ENCODE data around the gene TMEM143.
A peak's percentile ranks its signal among the peaks of the same experiment; 100 is the strongest.
"Not testable (repeated sequence)": the region's sequence is repeated elsewhere in the genome, so short reads cannot be mapped to it uniquely, and the experiment has no call there.

TMEM143 gene

GRCh38 chr19:48330012-48330681 lies 33.6 kb downstream of the TMEM143 start:
- peak; percentile 74 for DNase-seq (ENCODE audit: low read depth)

DNA sequence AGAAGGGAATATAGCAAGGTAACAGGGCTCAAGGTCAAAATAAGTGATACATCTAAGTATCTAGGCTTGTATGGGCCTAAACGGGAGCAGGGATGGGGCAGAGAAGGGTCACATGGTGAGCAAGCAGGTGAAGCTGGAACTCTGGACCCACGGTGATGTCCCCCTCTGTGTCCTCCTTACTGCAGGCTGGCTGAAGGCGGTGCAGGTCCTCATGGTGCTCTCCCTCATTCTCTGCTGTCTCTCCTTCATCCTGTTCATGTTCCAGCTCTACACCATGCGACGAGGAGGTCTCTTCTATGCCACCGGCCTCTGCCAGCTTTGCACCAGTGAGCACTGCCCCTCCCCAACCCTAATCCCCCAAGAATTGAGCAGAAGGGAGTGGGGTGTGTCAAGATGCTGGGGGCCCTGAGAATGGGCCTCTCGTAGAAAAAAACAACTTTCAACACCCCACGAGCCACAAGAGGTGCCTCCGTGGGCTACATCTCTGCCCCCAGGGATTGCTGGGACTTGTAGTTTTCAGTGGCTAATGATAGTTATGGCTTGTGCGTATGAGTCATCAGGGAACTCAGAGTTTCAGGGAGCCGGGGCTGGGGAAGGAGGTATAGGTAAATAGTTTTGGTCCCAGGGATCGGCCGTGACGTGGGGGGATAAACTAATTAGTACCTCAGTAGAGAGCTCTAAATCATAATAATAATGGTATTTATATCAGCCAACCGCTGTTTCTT lies 34.4 kb downstream of the TMEM143 start:
- peak; percentile 42 for DNase-seq (ENCODE audit: low read depth)

DNA sequence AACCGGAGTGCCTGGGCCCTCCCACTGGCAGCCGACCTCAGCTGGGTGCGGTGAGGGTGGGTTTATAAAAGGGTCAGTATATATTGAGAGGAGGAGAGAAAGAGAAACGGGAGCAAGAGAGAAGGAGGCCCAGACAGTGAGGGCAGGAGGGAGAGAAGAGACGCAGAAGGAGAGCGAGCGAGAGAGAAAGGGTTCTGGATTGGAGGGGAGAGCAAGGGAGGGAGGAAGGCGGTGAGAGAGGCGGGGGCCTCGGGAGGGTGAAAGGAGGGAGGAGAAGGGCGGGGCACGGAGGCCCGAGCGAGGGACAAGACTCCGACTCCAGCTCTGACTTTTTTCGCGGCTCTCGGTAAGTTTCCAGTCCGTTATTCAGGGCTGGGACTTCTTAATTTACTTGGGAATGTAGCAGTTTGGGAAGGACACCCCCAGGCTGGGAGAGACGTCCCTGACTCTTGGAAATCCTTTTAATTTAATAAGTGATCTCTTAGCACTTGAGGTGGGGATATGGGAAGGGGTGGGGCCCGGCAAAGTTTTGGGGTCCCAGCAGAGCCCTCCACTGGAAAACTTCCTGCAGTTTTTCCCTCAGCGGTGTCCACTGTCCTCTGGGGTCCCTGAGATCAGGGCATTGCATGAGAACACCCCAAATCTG lies 38.4 kb downstream of the TMEM143 start, which contains the start of gene EMP3:
EMP3 (plus strand) TSS at position 288 of the 646 bp plus-strand sequence. CDS start 1,293 bp downstream, outside the sequence.
- peak; percentile 81 for DNase-seq (ENCODE audit: low read depth)

DNA sequence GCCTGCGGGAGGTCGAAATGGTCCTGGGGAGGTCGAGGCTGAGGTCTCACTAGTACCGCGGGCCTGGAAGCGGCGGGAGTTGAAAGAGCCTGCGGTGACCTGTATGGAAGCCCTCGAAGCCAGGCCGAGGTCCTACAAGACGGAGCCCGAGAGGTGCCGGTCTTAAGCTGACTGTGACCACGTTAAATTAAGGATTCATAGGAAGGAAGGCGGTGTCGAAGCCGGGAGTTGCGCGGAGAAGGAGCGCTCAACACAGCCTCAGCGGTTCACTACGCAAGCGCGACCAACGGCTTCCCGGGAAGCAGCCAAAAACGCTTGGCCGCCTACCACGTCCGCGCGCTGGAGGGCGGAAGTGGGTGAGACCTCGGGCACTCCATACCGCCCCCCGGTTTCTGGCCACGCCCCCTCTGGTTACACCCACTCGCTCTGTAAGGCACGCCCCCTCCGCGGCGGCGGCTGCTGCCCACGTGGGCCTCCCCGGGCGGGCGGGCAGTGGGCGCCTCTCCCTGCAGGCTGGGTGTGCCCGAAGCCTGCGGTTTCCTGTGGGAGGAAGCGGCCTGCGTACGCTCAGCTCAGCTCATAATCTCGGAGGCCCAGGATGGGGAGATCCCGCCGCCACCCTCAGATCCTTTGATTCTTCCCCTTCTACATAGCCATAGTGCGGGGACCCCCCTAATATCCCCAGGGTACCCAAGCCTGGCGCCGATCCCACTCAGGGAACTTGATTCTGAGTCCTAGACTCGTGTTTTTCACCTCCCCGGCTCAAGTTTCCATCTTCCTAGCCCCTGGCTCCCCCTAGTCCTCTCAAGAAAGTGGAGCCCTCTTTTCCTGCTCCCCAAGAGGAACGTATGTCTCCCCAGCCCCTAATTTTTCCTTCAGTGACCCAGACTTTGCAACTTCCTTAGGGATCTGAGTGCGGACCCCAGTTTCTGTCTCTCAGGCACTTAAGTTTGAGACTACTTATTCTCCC lies 41.8 kb downstream of the TMEM143 start:
- DNase-seq (ENCODE audit: low read depth), result peak; percentile 97

GRCh38 chr19:48321372-48321621 lies 42.4 kb downstream of the TMEM143 start:
- DNase-seq (ENCODE audit: low read depth), result peak; percentile 91

DNA sequence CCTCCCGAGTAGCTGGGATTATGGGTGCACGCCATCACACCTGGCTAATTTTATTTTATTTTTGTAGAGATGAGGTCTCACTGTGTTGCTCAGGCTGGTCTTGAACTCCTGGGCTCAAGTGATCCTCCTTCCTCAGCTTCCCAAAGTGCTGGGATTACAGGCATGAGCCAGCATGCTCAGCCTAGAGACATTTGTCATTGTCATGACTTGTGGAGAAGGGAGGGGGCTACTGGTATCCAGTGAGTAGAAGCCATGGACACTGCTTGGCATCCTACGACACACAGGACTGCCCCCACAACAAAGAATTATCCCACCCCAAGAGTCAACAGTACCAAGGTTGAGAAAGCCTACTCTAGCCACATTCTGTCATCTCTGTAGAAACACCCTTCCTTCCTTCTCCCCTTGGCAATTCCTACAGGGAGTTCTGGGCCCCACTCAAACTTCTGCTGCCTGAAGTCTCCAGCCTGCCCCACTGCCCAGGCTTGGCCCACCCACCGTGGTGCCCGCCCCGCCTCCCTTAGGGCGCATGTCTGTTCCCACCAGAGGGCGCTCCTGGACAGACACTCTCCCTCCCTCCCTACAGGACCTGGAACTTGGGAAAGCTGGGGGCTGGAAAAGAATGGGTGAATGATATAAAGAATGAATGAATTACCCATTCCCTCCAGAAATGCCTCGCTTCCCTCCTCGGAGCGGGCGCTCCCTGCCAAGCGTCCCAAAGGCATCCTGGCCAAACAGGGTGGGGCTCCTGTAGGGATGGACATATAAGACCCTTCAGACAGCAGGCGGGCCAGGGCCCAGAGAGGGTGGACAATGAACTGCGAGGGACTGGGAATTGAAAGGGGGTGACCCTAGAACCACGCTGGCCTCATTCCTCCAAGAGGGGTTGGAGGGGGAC lies 43.8 kb downstream of the TMEM143 start:
- peak; percentile 69 for DNase-seq (ENCODE audit: low read depth)

GRCh38 chr19:48318286-48318987 lies 45.3 kb downstream of the TMEM143 start:
- DNase-seq (ENCODE audit: low read depth), result no peak

DNA sequence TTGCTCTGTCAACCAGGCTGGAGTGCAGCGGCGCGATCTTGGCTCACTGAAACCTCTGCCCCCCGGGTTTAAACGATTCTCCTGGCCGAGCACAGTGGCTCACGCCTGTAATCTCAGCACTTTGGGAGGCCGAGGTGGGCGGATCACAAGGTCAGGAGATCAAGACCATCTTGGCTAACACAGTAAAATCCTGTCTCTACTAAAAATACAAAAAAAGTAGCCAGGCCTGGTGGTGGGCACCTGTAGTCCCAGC lies 46.1 kb downstream of the TMEM143 start:
- DNase-seq (ENCODE audit: low read depth), result not testable (repeated sequence)

GRCh38 chr19:48315712-48316111 lies 48.0 kb downstream of the TMEM143 start:
- DNase-seq (ENCODE audit: low read depth), result no peak

- no peak for DNase-seq (ENCODE audit: low read depth)
Observed at GRCh38 chr19:48311384-48311783, 52.4 kb downstream of the TMEM143 start.

- no peak for DNase-seq (ENCODE audit: low read depth)
Observed at GRCh38 chr19:48310227-48310626, 53.5 kb downstream of the TMEM143 start.

DNA sequence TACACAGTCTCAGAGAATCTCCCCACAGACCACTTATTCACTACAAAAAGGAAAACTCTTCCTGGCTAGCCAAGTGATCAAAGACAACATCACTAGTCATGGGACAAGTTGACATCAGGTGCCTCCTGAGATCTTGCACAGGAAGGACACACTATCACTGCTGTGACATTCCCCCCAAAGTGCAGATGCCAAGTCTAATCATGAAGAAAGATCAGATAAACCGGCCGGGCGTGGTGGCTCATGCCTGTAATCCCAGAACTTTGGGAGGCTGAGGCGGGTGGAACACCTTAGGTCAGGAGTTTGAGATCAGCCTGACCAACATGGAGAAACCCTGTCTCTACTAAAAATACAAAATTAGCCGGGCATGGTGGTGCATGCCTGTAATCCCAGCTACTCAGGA lies 54.0 kb downstream of the TMEM143 start:
- DNase-seq (ENCODE audit: low read depth), result not testable (repeated sequence)

DNA sequence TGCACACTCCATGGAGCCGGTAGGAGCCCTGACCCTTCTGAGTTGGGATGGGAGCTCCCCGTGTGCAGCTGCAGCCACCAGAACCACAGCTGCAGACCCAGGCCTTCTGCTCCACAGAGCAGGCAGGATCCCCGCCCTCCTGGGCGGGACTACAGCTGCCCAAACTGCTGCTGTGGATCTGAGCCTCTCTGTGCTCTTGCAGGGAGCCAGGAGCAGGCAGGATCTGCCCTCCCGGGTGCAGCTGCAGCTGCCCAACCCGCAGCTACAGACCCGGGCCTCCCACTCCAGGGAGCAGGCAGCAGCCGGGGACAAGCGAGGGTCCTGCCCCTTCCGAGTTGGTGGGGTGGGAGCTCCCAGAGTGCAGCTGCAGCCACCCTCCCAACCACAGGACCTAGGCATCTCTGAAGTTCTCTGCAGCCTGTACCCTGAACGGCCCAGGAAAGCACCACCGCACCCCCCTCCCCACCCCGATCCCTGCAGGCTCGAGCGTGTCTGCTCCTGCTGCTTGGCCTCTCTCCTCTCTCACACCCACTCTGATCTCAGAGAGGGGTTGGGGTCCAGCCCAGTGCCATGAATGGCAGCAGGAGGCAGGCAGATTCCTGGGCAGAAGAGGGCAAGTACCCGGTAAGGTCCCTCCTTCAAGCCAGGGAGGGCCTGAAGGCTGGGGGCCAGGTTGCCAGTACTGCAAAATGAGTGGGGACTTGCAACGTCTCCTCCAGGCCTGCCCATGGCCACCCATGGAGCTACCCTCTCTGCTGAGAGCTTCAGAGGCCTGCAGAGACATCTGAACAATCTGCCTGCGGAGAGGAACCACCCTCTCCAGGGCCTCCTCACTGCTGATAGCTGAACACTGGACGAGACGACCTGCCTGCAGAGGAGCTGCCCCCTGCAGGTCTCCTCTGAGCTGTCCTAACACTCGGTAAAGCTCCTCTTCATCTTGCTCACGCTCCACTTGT lies 54.8 kb downstream of the TMEM143 start:
- DNase-seq (ENCODE audit: low read depth), result no peak

GRCh38 chr19:48303866-48304265 lies 59.9 kb downstream of the TMEM143 start:
- no peak for DNase-seq (ENCODE audit: low read depth)

DNA sequence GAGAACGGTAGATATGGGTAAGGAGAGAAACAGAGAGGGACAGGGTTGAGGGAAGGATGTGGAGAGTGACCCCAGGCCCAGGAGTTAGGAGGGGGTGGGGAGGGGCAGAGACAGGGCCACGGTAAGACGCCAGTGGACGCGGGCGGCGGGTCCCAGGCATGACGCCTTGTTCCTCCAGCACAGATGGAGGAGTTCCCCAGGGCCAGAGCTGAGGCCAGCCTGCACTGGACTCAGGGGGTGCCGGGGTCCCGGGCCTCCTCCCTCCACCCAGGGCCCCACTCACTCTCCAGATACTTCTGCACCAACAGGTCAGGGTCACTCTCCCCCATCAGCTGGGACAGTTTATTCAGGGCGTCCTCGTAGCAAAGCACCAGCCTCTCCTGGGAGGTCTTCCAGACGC lies 60.4 kb downstream of the TMEM143 start:
- DNase-seq (ENCODE audit: low read depth), result no peak

- no peak for DNase-seq (ENCODE audit: low read depth)
Observed at GRCh38 chr19:48302600-48302959, 61.2 kb downstream of the TMEM143 start.

DNA sequence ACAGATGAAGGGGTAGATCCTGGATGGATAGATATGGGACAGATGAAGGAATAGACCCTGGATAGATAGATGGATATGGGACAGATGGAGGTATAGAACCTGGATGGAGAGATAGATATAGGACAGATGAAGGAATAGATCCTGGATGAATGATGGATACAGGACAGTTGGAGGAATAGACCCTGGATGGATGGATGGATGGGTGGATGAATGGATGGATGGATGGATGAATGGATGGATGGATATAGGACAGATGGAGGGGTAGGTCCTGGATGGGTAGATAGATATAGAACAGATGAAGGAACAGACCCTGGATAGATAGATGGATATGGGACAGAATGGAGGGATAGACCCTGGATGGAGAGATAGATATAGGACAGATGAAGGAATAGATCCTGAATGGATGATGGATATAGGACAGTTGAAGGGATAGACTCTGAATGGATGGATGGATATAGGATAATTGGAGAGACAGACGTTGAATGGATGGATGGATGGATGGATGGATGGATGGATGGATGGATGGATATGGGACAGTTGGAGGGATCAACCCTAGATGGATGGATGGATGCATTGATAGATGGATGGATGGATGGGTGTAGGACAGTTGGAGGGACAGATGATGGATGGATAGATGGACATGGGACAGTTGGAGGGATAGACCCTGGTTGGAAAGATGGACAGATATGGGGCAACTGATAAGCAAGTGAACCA lies 61.7 kb downstream of the TMEM143 start:
- no peak for DNase-seq (ENCODE audit: low read depth)

DNA sequence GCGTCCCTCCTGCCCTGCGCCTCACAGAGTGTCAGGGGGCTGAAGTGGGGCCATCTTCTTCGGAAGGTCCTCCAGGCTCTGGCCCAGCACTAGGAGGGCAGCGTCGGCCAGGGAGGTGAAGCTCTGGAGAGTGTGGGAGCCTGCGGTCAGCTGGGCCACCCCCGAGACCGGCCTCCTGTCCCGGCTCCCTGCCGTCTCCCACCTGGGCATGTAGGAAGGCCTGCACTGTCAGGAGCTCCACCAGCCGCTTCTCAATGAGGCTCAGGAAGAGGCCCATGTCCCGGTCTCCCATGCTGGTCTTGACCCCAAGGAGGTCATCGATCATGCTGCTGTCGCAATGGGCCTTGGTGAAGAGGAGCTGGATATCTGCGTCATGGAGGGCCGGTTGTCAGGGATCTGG lies 65.8 kb downstream of the TMEM143 start:
- DNase-seq (ENCODE audit: low read depth), result no peak

All from activated T-cell treated with anti-CD3 and anti-CD28 coated beads for 24 hours (primary cell).